Suprapubic skin (tissue), 4 donors: Measurements from ENCODE around the gene C2CD4C.

Experiments
- POLR2A ChIP-seq, 2 donors: fragments of 450-650 bp; IDR thresholded peaks; one replicate each; pipeline ENCODE4 v1.6.1; 2017; ENCODE audit warnings: antibody characterized with exemption in 2 of 2, mild to moderate bottlenecking in 2 of 2, moderate library complexity in 2 of 2
- POLR2AphosphoS5 ChIP-seq, 3 donors: sonication (generic); formaldehyde crosslinking; IDR thresholded peaks; one replicate each; pipeline ENCODE4 v1.6.1; 2017; ENCODE audit warnings: antibody characterized with exemption in 3 of 3

GRCh38 chr19:372306-372890 is 36.5 kb downstream of the C2CD4C start:
- no peak for TF ChIP-seq POLR2A (IDR thresholded peaks at IDR 0.05)
- TF ChIP-seq POLR2AphosphoS5 (IDR thresholded peaks at IDR 0.05): no peak
